C4-2B (cell line): ENCODE results near the gene PPARA.

Experiments
- H3K27ac ChIP-seq: fragments of 450-650 bp; 2 replicates; pipeline ENCODE4 v1.5.1; 2017
- ZFX ChIP-seq: fragments of 450-650 bp; IDR thresholded peaks from 2 replicates; pipeline ENCODE4 v1.6.1; 2017
- TF ChIP-seq, protein P1 (sequence below): fragments of 450-650 bp; conservative IDR thresholded peaks from 2 replicates; pipeline ENCODE4 v1.5.1; 2017; ENCODE audit warnings: mild to moderate bottlenecking

PPARA gene

DNA sequence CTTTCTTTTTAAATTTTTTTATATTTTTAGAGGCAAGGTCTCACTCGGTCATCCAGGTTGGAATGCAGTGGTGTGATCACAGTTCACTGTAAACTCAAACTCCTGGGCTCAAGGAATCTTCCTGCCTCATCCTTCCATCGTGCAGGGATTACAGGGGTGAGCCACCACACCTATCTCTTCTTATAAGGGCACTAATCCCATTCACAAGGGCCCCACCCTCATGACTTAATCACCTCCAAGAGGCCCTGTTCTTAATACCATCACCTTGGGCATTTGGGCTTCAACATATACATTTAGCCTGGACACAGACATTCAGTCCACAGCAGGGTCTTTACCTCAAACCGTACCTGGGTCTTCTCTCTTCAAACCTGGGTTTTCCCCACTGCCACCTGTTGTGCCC is 141.8 kb downstream of the PPARA start:
- TF ChIP-seq, protein P1, sequence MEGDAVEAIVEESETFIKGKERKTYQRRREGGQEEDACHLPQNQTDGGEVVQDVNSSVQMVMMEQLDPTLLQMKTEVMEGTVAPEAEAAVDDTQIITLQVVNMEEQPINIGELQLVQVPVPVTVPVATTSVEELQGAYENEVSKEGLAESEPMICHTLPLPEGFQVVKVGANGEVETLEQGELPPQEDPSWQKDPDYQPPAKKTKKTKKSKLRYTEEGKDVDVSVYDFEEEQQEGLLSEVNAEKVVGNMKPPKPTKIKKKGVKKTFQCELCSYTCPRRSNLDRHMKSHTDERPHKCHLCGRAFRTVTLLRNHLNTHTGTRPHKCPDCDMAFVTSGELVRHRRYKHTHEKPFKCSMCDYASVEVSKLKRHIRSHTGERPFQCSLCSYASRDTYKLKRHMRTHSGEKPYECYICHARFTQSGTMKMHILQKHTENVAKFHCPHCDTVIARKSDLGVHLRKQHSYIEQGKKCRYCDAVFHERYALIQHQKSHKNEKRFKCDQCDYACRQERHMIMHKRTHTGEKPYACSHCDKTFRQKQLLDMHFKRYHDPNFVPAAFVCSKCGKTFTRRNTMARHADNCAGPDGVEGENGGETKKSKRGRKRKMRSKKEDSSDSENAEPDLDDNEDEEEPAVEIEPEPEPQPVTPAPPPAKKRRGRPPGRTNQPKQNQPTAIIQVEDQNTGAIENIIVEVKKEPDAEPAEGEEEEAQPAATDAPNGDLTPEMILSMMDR, result no peak
- no peak for TF ChIP-seq ZFX
- H3K27ac ChIP-seq, result no peak overlapping the region

DNA sequence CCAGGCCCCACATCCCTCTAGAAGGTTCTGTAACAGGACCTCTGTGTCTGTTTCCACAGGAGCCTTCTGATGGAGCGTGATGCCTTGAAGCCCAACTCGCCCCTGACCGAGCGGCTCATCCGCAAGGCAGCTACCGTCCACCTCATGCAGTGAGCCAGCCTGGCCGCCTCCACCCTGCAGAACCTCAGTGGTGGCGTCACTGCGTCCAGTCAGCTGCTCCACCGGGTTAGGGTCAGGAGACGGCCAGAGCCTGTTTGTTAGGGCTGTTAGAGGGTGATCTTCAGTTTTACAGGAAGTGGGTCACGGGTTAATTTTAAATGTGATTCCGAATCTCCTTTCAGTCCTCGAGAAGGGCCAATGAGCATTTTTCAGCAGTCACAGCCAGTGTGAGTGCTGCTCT is 142.4 kb downstream of the PPARA start:
- H3K27ac ChIP-seq, result no peak overlapping the region
- TF ChIP-seq, protein P1, result no peak
